PC-9 (cell line): ENCODE results near the gene RNF17. TPM values are rescaled to one million over a fixed set of nuclear protein-coding genes. Genes with fewer than 3 reads are reported as not detected.

ENCODE experiments used
- total RNA-seq: library from RNA; stranded (reverse); gene quantifications from 2 replicates; pipeline ENCODE4 v1.2.3, GENCODE V29; 2021

RNF17 gene
- total RNA-seq, 1 experiment from 2014 or later = not detected

Other genes starting within 250 kb of the RNF17 start
- gene ATP12A, start 83.8 kb upstream of the RNF17 start, total RNA-seq = 0.09 TPM in 1 of 2 replicates, not detected in the other